HG03558 (cell line): ENCODE results near the gene HOXA4.

Source experiments
- ATAC-seq: cut with Tn5 transposase; IDR thresholded peaks from one replicate; pipeline ENCODE4 v1.9.1; 2021; ENCODE audit warnings: moderate number of reproducible peaks; ENCODE audit not compliant: unreplicated experiment; ENCODE audit errors: extremely low read depth

HOXA4 gene

DNA sequence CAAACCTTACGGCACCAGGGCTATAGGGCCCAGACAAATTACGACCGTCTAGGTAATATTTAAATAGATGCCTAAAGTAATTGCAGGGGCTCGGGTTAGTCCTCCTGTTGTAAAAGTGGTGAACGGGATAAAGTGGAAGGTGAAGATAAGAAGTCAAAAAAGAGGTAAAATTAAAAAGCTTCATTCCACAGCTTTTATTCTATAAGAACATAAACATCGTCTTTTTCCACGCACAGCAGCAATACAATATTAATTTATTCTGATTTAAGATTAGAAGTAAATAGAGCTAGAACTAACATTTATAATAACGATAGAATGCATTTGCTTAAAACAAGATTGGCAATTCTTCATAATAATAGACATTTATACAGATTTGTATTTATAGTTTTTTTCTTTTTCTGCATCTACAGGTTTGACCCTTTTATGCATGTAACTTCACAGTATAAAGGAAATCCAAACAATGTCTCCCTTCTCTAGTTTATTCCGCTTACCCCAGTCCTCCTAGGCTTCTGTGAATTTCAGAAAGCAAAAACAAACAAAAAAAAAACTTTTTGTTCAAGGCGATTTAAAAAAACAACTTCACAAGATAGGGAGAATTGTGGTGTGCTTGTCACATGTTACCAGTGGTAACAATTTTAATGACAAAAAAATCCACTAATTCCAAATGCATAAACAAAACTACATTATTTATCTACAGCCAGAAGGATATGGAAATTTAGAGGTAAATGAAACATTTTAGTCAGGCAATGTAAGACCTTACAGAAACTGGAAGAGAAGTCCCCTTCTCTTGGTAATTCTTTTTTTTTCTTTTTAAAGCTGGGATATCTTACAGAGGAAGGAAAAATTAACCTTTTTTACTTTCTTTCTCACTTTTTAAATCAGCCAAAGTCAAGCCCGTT is 40.1 kb upstream of the HOXA4 start:
- no peak for ATAC-seq

DNA sequence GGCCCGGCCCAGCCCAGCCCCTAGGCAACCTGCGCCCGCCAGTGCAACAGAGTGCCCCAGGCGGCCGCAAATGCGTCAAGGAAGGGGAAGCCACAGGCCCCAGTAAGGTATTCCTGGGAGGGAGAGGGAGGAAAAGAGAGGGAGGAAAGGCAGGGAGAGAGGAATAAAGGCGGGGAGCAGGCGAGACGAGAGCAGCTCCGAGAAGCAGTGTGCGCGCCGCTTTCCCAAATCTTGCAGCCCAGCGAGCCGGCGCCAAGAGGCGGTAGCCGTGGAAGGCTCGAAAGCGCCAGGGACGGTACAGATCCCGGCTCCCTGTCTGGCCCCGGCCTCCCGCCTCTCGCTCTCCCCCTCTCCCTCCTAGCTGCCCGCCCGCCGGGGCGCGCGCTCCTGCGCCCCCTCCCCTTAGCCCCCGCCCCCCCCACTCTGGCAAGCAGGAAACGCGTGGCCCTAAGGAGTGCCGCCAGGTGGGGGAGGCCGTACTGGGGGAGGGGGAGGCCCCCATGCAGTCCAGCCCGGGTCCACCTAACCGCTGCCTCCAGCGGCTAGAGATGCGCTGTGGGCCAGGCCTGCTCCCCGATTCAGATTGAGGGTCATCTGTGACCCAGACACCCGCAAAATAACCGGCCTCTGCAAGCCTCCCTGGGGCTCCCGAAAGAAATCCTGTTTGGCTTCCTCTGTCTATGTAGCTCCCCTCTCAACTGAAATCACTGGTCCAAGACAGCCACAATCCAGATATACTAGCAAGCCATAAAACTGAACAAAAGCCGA is 39.3 kb upstream of the HOXA4 start:
- ATAC-seq: no peak

DNA sequence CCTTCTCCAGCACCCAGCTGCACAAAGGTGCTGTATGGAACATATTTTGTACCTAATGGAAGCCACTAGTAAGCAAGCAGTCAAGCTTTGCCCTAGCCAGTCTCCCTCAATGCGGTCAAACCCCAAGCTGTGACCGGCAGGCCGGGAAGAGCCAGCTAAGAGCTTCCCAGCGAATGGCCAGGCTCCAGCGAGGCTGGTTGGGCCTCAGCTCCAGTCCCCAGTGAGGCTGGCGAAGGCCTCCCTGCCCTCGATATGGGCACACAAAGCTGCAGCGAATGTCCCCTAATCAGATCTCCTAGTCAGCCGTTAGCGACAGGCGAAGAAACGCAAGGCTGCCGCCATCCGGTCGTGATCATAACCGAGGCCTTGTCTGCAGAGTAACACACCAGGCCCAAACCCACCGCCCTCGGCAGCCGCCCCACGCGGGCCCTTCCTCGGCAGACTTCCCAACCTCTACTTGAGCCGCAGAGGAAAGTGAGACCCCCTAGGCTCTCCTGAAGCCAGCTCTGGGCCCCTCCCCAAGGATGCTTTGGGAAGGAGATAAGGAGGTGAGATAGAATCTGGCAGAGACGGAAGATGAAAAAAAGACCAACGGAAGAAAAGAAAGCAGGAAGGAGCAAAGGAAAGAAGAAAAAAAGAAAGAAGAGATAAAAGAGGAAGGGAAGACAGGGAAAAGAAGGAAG is 37.8 kb upstream of the HOXA4 start:
- ATAC-seq: no peak

DNA sequence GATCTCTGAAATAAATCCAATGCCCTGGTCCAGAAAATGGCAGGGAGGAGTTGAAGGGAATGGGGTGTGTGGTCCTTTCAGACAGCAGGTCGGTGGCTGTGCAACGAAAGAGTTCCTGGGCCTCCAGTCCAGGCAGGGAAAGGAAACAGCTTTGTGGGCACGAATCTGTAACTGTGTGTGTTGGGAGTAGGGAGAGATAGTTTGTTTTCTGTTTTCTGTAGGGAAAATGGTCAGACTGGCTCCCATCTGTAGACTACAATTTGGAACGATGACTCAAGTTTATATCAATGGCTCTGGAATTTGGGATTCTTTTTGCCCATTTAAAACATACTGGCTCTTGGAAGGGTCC is 37.3 kb upstream of the HOXA4 start:
- ATAC-seq: no peak

DNA sequence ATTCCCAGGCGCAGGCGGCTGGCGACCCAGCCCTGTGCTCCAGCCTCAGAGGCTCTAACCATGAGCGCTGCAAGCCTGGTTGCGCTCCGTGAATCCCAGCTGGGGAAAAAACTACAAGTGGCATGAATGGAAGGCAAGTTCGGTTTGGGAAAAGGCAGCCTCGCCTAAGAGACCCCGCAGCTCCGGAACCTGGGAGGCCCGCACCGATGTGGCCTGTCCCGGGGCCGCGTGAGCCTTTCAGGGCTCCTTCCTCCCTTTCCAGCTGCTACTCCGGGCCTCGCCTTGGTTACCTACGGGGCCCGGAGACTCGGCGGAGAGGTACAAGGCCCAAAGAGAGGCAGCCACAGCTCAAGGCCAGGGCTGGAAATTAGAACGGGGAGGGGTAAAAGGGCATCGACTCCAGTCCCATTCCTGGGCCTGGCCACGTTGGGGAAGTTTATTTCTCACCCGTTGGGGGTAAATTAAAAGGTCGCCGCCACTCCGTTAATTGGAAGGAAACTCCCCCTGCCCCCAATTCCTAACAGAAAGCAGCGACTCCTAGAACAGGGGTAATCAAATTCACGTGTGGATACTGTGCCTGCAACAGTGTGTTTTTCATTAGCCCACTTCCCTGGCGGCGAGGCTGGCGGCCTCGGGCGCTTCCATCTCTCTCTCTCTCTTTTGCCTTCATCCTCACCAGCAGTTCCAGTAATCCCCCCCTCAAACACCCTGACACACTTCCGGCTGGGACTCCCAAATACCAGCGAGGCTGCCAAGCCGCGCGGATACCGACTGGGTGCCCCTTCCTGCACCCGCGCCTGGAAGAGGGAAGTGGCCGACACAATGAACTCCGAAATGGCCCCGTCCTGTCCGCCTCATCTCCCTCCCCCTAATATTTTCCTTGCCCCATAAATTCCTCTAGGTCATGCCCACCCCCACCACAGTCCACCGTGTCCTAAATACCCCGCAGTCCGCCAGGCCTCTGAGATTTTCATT is 36.3 kb upstream of the HOXA4 start:
- no peak for ATAC-seq

DNA sequence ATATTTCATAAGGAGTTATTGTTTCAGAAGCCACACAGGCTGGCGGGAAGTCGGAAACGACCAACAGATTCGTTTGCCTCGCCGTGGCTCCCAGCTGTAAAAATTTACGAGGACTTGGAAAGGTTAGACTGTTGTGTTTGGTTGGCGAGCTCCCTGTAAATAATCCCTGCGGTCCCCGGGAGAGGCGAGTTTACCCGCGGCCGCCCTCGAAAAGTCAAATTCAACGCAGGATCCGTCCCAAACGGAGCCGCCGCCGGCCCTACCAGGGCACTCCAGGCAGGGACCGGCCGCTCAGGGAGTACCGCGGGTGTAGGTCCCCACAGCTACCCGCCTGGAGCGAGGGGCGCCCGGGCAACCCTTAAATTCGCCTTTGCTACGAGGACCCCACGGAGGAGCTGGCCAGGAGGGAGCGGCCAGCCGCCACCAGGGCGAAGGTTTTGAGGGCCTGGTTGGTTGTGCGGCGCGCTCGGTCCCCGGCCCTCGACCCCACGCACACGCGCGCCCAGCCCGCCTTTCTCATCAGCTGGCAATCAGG is 35.5 kb upstream of the HOXA4 start:
- no peak for ATAC-seq

DNA sequence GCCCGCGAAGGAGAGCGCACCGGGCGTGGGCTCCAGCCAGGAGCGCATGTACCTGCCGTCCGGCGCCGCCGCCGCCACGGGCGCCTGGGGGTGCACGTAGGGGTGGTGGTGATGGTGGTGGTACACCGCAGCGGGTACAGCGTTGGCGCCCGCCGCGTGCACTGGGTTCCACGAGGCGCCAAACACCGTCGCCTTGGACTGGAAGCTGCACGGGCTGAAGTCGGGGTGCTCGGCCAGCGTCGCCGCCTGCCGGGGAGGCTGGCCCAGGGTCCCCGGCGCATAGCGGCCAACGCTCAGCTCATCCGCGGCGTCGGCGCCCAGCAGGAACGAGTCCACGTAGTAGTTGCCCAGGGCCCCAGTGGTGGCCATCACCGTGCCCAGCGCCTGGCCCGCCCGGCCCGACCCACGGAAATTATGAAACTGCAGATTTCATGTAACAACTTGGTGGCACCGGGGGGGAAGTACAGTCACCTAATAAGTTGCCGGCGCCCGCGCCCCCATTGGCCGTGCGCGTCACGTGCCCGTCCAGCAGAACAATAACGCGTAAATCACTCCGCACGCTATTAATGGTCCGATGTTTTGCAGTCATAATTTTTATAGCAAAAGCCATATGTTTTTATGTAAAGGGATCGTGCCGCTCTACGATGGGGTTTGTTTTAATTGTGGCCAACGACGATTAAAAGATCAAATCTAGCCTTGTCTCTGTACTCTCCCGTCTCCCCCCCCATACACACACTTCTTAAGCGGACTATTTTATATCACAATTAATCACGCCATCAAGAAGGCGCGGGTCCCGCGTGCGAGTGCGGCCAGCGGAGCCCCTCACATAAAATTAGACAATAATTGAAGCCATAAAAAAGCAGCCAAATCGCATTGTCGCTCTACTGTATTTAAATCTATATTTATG is 34.8 kb upstream of the HOXA4 start, which contains the start of gene HOXA9:
TSS of gene HOXA9 (minus strand) at position 449 of the 907 bp plus-strand sequence. CDS start at position 369, 80 bp downstream.
- ATAC-seq: no peak

DNA sequence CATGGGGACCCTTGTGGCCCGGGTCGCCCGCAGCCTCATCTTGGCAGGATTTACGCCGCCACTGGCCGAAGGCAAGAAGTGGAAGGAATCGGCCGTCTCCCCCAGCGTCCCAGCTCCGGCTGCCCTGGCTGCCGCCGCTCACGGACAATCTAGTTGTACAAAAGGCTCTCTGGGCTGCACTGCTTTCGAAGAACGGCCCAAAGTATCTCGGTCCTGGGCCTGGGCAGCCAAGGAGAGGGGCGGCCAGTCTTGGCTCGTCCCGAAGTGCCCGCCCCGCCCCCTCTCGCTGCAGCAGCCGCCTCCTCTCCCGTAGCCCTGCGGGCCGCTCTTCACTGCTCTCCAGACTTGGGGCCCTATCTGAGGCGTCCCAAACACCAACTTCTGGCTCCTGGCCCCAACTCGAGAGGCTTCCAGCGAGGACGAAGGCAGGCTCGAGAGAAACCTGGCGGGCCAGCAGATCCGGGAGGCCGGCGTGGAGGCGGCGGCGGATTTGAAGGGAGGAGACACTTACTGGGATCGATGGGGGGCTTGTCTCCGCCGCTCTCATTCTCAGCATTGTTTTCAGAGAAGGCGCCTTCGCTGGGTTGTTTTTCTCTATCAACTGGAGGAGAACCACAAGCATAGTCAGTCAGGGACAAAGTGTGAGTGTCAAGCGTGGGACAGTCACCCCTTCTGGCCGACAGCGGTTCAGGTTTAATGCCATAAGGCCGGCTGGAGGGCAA is 34.0 kb upstream of the HOXA4 start:
- no peak for ATAC-seq

DNA sequence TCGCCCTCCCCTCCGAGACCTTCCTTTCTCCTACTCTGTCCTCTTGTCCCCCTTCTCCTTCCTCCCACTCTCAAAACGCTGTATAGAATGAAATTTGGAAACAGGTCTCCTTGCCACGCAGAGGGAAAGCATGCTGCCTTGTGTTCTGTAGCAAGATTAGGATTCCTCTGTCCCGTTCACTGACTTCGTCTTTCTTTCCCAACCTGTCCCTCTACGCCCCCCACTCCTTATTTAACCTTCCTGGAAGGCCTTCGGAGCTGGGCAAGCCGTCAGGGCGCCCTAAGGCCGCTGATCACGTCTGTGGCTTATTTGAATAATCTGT is 33.4 kb upstream of the HOXA4 start:
- no peak for ATAC-seq

DNA sequence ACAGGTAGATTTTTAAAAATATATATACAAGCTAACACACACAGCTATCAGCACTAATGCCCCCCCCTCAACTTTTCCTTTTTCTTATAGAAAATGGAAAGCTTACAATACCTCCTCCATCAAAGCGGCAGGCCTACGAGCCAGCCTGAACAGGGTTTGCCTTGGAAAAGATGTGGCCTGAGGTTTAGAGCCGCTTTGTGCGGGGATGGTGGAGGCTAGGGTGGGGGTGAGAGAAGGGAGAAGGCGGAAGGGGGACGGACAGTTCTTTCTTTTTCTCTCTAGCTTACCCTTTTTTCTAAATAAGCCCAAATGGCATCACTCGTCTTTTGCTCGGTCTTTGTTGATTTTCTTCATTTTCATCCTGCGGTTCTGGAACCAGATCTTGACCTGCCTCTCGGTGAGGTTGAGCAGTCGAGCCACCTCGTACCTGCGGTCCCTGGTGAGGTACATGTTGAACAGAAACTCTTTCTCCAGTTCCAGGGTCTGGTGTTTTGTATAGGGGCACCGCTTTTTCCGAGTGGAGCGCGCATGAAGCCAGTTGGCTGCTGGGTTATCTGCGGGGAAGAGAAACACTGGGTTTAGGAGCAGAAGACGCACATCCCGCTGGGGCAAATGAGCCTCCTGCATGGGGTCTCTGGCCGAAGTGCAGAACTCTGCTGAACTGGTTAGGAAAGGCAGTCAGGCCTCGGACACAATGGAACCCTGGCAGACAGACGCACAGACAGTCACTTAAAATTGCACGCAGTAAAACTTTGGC is 32.9 kb upstream of the HOXA4 start:
- no peak for ATAC-seq

DNA sequence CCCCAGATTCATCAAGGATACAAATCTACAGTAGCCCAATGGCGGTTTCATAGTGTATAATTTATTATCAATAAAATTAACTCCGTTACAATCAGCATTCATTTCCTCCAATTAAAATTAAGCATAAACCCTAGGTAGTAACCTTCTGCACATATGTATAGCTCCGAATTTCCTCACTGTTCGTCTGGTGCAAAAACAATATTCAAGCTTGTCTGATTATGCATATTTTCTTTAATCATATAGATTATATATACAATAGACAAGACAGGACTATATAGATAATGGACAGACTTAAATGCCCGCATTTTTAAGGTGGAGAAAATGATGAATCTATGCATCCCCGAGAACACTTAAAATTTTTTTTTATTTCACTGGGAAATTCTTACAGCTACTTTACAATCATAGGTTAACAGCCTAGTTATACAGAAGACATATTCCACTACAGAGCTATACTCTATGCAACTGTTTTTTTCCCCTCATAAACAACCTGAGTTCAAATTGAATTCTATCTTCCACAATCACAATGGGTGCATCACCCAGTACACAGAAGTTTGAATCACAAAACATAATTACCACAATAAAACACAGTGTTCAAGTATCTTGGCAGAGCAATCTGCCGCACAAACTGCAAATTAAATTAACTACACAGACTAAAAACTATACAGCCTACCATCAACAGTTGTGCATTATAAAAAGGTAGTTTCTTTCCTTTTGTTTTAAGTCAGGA is 32.2 kb upstream of the HOXA4 start:
- ATAC-seq: no peak

DNA sequence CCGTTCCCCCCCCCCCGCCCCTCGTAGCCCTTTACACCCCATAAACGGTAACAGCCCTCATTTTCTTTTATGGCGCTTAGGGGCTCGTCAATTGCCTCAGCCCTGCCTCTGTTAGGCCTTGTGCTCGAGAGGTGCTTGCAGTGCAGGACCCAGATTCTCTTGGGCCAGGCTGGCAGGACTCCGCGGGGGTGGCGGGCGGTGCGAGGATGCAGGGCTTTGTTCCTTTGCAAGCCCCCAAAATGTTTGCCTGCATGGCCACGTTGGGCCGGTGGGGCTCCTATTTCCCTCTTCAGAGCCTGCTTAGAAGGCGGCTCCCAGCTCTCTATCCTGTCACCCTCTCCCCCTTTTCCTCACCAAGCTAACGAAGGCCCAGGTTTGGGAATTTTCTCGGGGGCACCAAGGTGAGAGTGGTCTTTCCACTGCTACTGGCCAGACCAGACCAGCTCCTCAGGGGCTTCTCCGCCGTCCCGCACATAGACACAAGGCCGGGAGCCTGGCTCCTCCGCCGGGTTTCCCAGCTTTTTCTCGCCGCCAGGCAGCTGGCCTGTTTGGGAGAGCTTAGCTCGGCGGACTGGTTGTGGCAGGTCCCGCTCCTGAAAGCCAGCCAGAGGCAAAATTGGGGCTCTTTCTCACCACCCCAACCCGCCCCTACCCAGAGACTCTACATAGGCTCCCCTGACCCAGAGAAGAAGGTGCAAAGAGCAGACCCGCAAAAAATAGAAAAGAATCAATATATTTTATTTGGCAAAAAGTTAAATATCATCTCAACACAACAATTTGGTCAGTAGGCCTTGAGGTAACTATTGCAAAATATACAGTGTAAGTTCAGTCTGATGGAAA is 31.4 kb upstream of the HOXA4 start:
- no peak for ATAC-seq

DNA sequence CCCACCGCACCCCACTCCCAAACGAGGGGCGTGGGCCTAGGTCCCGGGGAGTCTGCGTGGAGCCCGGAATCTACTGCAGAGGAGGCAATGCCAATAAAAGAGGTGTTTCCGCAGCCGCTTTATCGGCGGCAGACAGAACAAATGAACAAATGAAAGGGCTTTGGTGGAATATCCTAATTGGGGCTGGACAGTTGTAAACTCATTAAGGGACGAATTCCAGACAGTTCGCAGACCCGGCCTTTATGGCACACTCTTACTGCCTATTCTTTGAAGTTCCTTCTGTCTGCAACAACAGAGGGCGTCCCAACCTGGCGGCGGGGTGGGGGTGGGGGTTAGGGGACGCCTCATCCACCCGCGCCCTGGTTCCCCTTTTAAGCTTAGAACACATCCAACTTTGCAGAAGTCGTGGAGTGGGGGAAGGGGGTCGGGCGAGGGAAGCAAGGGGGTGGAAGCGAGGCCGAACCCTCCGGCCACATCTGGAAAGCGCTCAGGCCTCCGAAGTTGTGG is 30.7 kb upstream of the HOXA4 start:
- ATAC-seq: no peak

DNA sequence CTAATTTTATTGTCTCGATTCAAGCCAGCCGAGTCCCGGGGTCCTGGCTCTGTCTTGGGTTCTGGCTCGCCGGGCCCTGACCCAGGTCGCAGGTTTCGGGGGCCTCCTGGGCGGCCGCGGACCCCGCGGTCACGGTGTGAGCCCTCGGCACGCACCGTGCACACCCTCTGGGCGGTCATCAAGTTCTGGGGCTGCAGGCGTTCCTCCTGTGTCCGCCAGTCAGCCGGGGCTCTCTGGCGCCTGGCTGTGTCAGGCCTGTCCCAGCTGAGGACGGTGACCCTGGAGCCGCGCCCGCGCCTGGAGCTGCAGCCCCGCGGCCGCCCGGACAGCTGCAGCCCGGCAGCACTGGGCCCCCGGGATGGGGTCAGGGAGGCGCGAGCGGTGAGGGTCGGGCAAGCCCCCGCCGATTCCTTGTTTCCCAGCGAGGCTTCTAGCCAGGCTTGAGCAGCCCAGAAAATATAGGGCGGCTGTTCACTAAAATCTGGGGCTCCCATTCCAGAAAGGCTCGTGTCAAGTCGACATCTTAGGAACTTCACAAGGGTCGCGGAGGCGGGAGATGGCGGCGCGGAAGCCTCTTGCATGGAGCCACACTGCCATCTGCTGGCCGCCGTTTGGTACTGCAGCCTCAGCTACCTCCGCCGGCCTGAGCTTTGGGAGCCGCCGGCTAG is 30.1 kb upstream of the HOXA4 start:
- ATAC-seq: no peak

DNA sequence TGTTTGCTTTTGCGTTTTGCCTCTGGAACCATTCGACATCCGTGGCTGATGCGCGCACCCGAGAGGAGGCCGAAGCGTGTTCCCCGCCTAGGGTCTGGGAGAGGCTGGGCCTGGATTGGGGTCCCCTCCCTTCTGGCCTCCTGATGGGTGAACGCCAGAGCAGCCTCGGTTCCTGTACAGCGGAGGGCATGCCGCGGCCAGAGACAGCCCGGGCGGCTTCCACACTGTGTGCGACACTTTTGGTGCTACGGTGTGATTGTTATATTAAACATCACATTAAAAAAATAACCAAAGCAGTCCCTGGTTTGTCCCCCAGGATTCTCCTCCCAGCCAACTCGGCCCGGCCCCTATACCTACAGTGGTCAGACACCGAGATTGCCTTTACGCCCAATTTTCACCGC is 29.6 kb upstream of the HOXA4 start:
- no peak for ATAC-seq
